GM12892 (cell line): ENCODE data around the gene SGCE.

Source experiments
- DNase-seq: peaks from one replicate; pipeline ENCODE4 v3.0.0; 2011; ENCODE audit not compliant: insufficient read length
- FAIRE-seq: peaks from 2 replicates; lab custom pipeline; 2011; peaks lifted over from hg19 to GRCh38; lab: Jason Lieb, UNC
- POLR2A ChIP-seq: IDR thresholded peaks from 2 replicates; pipeline ENCODE4 v1.6.1; 2011; ENCODE audit warnings: low read depth, low read length, control low read depth
- POLR2AphosphoS5 ChIP-seq: IDR thresholded peaks from 2 replicates; pipeline ENCODE4 v1.6.1; 2011; ENCODE audit warnings: low read depth, low read length, control low read depth
- TAF1 ChIP-seq: IDR thresholded peaks from 2 replicates; pipeline ENCODE4 v1.6.1; 2011; ENCODE audit warnings: low read depth, mild to moderate bottlenecking, control low read depth, low read length, borderline replicate concordance

SGCE gene

DNA sequence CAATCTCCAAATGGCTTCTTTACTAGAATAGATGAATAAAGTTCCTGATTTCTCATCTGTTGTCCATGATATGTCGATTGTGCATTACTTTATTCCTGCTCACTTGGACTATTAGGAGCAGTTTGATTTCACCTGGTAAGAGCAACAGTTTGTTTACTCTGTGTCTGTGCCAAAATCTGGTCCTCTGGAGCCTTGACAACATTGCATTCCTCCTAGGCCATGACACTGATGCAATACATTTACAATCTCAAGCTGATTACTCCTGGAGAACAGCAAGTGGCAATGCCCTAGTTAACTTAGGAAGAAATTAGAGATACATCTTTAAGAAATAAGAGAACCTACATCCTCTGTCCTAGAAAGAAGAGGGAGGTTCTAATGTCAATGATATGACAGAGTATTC is 71.8 kb downstream of the SGCE start:
- DNase-seq (no peak), FAIRE-seq (no peak)
- TF ChIP-seq TAF1 (no peak), POLR2AphosphoS5 (no peak), POLR2A (no peak)

DNA sequence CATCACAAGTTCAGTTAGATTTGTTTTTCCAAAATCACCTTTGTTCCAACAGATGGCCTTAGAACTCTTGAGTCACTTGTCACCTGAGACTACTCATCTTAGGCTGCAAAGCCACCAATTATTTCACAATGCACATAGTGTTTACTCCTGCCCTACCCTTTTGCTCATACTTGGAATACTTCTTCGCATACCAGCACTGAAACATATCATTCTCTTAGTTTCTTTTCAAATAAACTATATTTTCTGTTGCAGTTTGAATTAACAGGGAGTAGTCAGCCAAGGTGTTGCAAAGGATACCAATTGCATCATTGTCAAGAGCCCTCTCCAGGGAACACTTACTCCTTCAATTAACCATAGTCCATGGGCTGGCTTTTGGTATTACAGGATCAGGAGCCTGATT is 75.3 kb downstream of the SGCE start:
- DNase-seq = no peak
- no peak for FAIRE-seq
- no peak for TF ChIP-seq POLR2AphosphoS5
- no peak for TF ChIP-seq POLR2A
- TF ChIP-seq TAF1 = no peak

DNA sequence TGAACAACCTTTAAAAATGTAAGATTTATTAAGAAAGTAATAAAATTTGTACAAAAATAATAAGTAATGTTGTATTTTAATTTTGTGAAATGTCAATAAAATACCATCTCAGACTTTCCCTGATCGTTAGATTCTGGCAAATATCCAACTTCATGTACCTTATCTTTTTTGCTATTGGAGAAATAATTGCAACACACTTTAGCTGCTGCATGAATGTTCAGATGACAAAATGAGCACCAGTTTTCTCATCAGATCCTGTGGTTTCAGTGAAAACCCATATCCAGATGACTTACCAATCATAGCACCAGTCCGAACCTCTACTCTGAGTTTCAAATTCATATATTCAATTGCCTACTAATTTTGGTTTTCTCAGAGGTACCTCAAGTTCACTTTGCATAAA is 76.5 kb downstream of the SGCE start:
- TF ChIP-seq TAF1 = no peak
- no peak for TF ChIP-seq POLR2AphosphoS5
- TF ChIP-seq POLR2A = no peak
- FAIRE-seq (no peak), DNase-seq (no peak)

DNA sequence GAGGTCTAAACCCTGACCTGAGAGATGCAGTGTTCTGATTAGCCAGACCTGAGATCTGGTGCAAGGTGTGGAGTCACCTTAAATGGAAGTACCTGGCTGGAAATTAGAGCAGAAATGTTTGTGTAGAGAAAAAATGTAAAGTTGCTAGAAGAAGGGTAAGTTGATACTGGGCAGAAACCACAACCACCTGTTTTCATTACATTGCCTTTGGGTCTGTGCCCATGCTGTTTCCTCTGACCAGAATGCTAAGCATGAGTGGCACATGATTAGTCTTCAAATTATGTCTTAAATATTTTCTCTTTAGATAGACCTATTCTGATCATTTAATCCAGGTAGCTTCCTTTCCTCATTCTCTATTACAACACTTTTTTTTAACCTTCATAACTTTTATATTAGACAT is 77.3 kb downstream of the SGCE start:
- TF ChIP-seq POLR2A (no peak), POLR2AphosphoS5 (no peak), TAF1 (no peak)
- DNase-seq (no peak), FAIRE-seq (no peak)

DNA sequence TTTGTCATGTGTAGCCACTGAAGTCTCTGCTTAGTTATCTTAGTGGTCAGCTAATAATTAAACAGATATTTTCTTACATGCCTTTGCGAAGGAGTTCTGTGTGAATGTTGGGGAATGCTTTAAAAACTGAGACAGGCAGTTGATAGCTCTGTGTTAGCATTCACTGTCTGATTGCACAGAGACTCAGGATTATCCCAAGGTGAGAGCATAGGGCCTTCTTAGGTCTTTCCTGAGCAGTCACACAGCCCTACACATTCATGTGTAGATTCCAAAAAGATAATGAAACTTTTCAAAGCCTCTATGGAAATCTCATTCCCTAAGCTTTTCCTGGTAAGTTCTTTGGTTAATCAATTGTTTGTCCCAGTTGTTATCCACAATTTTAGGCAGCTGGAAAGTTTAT is 78.6 kb downstream of the SGCE start:
- no peak for DNase-seq
- TF ChIP-seq TAF1 (no peak), POLR2A (no peak), POLR2AphosphoS5 (no peak)
- FAIRE-seq = no peak

DNA sequence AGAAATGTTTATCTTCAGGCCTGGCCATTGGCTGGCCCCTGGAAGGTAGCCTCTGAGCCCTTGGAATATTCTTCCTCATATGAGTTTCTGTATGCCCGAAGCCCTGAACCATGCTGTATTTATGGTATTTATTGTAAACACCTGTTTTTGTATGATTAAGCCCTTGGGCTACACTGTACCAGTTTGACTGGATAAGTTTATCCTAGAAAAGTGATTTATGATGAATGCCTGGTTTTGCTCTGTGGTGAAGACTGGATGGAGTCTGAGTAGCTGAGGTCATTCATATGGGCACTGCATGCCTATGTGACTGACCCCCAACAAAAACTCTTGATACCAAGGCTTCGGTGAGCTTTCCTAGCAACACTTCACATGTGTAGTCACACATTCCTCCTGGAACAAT is 79.6 kb downstream of the SGCE start:
- no peak for FAIRE-seq
- DNase-seq = no peak
- TF ChIP-seq POLR2AphosphoS5 = no peak
- TF ChIP-seq POLR2A = no peak
- TF ChIP-seq TAF1 = no peak

DNA sequence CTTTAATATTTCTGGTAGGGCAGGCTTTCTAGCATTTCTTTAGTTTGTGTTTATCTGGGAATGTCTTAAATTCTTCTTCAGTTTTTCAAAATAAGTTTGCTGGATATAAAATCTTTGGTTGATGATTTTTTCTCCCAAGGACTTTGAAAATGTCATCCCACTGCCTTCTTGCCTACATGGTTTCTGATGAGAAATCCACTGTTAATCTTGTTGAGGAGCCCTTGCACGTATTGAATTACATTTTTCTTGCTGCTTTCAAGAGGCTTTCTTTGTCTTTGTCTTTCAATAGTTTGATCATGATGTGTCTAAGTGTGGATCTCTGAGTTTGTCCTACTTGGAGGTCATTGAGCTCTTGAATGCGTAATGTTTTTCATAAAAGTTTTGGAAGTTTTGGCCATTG is 80.3 kb downstream of the SGCE start:
- FAIRE-seq (no peak), DNase-seq (no peak)
- TF ChIP-seq TAF1 = no peak
- no peak for TF ChIP-seq POLR2A
- no peak for TF ChIP-seq POLR2AphosphoS5

DNA sequence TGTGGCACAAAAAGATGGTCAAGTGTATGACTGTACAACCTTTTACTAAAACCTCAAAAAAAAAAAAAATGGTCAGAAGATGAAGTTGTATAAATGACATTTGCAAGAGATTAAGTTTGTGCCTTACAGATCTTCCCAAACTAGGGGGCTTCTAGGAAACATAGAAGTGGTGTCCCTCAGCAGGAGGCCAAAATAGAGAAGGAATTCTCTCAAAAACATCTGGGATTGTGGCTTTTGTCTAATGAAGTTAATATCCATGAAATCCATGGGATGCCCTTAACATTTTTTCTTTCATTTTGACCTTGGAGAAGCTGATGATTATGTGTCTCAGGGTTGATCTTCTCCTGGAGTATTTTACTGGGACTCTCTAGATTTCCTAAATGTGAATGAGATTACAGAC is 84.1 kb downstream of the SGCE start:
- no peak for DNase-seq
- FAIRE-seq = no peak
- no peak for TF ChIP-seq POLR2A
- no peak for TF ChIP-seq TAF1
- no peak for TF ChIP-seq POLR2AphosphoS5

DNA sequence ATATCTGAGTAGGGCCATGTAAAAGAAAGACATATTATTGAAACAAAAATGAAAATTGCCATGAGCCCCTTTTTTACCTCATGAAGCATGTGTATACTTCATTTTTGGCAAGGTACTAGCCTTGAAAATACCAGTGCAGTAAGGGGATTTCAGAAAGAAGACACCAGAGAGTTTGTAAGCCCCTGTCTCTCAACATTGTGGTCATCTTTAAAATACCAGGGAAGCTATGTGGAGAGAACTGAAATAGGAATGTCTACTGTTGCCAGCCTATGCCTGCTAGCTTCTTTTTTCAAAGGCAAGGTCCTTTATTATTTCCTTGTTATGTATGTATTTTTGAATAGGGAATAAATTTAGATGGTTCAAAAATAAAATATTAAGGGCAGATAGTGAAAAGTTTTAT is 88.5 kb downstream of the SGCE start:
- FAIRE-seq (no peak), DNase-seq (no peak)
- TF ChIP-seq POLR2AphosphoS5 = no peak
- TF ChIP-seq TAF1 = no peak
- TF ChIP-seq POLR2A = no peak

DNA sequence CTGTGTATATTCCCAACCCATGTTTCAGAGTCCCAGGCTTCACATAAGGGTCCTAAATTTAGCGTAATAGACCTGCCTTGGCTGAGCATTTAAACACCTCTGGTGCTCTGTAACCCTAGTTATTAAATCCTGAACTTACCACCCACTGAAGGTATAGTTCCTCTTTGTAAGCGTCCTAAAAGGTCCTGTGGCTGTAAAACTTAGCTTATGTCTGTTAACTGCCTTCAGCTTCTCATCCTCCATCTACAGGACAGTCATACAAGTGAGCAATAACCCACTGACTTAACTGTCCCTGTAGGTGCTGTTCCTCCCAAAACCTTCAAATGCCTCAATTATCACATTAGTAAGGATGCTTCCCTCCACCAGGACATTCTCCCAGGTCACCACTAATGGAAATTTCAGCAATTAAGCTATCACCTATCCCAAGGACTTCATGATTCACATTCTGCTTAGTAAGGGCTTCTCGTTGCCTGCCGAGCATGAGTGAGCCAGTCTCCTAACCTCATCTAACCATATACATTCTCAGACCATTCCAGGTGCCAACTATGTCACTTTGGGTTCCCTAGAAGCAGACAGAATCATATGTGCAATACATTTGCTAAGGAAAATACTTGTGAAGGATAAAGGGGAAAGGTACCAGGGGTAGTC is 90.6 kb downstream of the SGCE start:
- FAIRE-seq (no peak), DNase-seq (no peak)
- TF ChIP-seq TAF1 = no peak
- no peak for TF ChIP-seq POLR2AphosphoS5
- TF ChIP-seq POLR2A = no peak

DNA sequence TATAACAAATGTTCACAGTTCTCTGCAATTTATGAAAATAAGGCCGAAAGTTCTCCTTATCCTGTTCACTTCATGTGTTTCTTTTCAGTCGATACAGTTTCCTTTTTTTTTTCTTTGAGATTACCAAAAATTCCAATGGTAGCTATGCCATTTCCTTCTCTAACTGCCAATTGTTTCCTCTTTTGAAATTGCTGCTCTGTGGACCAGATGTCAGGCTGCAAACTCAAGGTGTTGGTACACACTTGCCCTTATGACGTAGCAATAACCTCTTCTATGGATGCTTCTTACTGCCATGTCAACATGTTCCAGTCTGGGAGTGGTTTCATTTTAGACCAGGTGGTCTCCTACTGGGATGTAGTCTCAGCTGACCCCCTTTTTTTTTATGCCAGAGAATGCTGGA is 93.4 kb downstream of the SGCE start:
- TF ChIP-seq POLR2A (no peak), TAF1 (no peak), POLR2AphosphoS5 (no peak)
- DNase-seq (no peak), FAIRE-seq (no peak)

DNA sequence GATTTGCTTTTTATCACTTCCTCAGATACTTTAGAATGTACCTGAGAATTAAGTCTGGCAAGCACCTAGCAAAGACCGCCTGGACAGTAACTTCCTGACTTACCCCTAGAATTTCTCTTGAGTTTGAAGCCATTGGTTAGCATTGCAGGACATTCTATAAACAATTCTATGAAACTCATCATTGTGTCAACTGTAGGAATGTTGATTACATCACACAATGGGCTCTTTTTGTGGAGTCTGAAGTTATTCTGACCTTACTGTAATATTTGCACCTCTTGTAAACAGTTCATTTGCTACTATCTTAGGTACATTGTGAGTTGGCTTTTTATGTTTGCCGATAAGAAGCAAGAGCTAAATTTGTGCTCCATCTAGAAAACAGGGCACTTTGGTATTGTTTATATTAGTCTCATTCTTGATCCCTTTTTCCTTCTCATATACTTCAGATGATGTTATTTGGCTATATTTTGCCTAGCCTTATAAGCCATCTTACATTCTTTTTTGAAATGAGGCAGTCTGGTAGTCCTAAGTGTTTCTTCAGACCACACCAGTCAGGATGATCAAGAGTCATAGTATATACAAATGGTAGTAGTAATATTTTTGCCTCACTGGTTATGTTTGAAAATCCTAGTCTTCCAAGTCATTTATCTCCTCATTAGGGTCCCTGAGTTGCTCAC is 94.0 kb downstream of the SGCE start:
- TF ChIP-seq TAF1 (no peak), POLR2A (no peak), POLR2AphosphoS5 (no peak)
- no peak for FAIRE-seq
- no peak for DNase-seq

DNA sequence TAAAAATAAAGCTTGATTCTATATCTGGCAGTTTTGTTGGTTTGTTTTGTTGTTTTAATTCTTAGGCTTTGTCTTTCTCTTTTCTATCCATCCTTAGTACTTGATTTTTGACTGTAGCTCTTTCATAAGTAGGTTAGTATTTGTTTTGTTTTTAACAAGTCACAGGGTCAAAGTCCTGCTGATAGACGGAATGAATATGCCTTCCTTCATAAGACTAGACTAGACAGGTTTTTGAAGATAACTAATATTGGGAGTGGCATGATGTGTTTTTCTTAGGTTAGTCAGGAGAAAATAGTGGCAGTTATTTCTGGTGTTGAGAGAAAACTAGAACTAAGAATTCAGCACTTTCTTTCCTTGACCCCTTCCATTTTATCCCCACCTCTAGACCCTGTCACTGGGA is 96.0 kb downstream of the SGCE start:
- TF ChIP-seq POLR2A (no peak), TAF1 (no peak), POLR2AphosphoS5 (no peak)
- no peak for DNase-seq
- no peak for FAIRE-seq
